ENCODE results near the gene HSPA1L.

HSPA1L gene

DNA sequence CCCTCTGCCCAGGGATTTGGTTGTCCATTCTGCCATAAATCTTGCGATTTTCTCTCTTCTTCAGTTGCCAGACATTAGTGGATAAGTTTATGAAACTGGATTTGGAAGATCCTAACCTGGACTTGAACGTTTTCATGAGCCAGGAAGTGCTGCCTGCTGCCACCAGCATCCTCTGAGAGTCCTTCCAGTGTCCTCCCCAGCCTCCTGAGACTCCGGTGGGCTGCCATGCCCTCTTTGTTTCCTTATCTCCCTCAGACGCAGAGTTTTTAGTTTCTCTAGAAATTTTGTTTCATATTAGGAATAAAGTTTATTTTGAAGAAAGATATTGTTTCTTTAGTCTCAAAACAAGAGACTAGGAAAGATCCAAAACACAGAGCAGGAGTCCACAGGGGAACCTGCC lies 52.7 kb downstream of the HSPA1L start, which contains the start of gene SAPCD1:
TSS of gene SAPCD1 (plus strand) at position 301 of the 400 bp plus-strand sequence. CDS start 399 bp downstream, outside the sequence.
- DNase-seq = no peak

DNA sequence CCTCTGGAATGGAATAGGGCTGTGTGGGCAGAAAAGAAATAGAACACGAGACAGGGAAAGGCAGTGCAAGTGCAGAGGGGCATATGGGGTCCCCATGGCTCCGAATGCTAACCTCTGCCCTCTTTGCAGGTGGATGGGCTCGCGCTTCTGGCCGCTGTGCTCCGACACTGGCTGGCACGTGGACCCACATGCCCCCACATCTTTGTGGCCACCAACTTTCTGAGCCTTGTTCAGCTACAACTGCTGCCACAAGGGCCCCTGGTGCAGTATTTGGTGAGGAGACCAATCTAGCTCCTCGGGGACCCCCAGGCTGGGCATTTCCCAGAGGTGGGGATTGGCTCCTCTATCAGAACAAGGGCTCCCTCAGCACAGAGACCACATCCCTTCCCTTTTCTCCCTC lies 53.7 kb downstream of the HSPA1L start:
- no peak for DNase-seq

DNA sequence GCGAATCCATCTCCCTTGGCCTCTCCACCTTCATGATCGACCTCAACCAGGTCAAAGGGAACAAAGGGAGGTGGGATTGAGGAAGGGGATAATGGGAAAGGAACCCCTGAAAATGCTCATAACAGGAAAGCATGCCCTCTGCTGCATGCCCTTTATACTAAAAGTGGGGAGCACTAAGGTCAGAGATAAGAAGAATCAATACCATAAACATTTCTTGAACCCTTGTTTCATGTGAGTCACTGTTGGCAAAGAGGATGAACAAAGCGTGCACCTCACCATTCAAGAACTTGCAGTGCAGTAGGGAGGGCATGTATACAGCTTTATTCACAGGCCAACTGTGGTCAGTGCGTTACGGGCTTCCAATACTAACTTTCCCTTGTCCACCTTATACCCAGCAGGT lies 54.3 kb downstream of the HSPA1L start:
- no peak for DNase-seq
